Measurements from ENCODE around the gene HOXB13.

- TF ChIP-seq CTCF (IDR thresholded peaks at IDR 0.05) (no peak), POLR2A (IDR thresholded peaks at IDR 0.05) (no peak), POLR2AphosphoS5 (IDR thresholded peaks at IDR 0.05) (no peak), EP300 (IDR thresholded peaks at IDR 0.05) (no peak)
These were observed 40.6 kb upstream of the HOXB13 start for GRCh38 chr17:48769009-48769675.

Measured in upper lobe of left lung (tissue), 4 donors.